NCI-H2196 (cell line): ENCODE results near the gene FMNL2.
A peak's percentile ranks its signal among the peaks of the same experiment; 100 is the strongest.

Source experiments
- DNase-seq: peaks from one replicate; lab custom pipeline; 2025; ENCODE audit not compliant: unreplicated experiment; lab: John Stamatoyannopoulos, UW

FMNL2 gene

DNA sequence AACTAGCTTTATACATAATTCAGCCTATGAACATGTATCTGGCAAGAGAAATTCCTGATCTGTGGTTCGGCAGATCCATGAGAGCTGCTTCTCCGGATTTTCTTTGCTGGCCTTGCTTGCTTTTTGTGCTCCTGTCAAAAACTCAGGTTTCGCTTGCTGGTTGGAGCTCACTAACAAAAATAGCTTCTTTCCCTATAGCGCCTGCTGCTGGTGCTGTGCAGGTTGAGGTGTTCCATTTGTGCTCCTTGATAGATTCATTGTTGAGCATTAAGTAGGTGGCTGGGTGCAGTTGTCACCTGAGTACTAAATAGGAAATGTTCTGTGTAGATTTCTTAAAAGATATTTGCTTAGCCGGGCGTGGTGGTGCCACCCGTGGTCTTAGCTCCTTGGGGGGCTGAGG, 234.2 kb downstream of the FMNL2 start:
- no peak for DNase-seq

DNA sequence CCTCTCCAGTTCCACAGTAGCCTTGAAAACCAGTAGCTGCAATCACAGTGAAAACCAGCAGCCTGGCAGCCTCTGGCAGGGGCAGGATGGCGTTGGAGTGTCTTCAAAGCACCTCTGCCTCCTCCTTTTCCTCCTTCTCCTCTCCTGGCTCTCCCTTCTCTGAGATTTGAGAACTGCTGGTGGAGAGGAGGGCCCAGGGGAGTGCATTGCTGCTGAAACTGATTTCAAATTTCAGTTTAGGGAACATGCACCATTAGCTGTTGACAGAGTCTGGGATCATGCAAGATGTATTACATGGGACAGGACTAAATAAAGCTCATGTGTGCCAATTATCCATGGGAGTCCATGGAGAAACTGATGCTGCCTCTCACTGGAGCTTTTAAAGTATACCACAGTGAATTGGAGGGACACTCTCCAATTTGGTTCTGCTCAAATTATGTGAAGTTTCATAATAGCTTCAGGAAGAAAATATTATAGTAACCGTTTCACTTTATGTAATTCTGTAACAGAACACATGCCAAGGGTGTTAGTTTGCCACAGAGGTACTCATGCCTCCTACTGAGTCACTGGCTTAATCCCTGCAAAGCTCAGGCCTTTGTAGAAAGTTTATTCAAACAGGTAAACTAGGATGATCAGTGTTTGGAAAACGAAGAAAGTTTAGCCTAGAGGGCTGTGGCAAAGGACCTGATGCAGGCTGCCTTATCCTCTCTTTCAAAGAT, 236.2 kb downstream of the FMNL2 start:
- no peak for DNase-seq

DNA sequence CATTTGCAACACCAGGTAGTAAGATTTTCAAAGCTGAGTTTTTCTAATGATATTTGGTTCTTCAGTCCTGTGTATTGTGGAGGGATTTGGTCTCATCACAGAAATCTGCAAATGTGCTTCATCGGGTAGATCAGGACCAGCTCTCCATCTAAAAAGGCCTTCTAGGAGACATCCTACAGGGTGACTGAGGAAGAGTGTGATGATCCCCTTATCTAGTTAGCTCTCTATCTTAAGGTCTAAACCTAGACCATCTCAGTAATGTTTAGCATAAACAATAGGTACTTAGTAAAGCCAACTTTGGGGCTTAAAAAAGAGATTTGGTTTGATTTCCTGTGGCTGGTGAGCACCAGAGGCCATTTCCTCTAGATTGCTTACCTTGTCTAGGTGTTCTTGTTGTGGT, 237.1 kb downstream of the FMNL2 start:
- no peak for DNase-seq

DNA sequence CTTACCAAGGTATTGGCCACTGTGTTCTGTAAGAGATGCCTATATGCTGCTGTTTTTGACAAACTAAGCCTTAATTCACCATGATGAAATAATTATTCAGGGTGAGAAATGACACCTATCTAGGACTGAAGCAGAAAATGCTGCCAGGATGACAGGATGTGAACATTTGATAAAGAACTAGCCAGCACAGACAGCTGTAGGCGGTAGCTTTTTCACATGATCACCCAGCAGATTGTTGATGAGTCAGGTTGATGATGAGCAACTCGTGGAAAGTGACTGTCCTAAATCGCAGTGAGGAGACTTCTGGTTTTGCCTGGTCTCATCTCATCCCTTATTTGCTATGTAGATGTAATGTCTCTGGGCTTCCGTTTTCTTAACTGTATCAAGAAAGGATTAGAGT, 238.2 kb downstream of the FMNL2 start:
- DNase-seq = no peak

DNA sequence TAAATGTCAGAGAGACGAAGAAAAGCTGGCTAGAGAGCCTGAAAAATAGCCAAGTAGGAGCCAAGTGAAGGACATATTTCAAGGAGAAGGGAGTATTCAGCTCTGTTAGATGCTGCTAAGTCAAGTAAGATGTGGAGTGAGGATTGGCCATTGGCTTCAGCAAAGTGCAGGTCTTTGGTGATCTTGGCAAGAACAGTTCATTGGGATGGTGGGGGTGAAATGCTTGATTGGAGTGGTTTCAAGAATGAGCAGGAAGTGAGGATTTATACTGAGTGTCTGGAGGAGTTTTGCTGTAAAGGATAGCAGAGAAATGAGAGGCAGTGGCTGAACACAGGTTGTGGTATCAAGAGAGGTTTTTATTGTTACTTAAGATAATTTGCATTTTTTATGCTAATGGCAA, 242.6 kb downstream of the FMNL2 start:
- no peak for DNase-seq

DNA sequence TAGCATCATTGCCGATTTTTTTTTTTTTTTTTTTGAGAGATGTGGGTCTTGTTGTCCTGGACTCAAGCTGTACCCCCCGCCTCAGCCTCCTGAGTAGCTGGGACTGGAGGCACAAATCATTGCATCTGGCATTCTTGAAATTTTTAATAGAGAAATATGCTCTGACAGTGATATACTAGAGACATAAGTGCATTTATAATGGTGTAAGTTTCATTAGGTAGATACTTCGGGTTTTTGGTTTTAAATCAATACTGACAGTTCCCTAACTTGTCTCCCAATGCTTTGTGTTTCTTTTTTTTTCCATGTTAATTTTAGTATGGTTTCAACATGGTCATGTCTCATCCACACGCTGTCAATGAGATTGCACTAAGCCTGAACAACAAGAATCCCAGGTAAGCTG, 243.6 kb downstream of the FMNL2 start:
- DNase-seq = no peak

DNA sequence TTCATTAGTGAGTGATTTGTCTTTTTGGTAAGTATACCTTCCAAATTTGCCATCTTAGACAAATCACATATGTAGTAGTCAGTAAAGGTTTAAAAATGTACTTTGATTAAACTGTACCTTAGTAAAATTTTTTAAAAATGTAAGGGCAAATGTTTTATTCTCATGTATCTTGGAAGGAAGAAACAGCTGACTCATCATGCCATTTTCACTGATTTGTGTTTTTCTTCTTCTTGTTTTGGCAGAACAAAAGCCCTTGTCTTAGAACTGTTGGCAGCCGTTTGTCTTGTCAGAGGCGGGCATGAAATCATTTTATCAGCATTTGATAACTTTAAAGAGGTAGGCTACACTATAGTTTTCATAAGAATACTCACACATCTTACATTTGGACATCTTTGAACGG, 245.7 kb downstream of the FMNL2 start:
- DNase-seq = no peak

DNA sequence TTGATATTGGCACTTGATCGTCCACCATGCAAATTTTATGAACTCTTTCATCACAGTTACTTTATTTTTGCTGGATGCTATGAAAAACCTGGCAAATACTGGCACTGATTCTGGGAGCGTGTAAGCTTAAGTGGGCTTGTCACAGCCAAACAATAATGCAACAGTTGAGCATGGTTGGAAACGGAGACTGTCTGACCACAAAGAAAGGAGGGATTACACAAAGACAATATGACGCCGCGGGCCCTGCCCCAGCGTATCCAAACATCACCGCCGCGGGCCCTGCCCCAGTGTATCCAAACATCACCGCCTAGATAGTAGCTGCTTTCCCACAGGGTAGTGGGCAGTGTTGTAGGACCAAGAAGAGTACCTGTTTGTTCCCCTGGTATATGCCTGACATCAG, 246.4 kb downstream of the FMNL2 start:
- DNase-seq = no peak

DNA sequence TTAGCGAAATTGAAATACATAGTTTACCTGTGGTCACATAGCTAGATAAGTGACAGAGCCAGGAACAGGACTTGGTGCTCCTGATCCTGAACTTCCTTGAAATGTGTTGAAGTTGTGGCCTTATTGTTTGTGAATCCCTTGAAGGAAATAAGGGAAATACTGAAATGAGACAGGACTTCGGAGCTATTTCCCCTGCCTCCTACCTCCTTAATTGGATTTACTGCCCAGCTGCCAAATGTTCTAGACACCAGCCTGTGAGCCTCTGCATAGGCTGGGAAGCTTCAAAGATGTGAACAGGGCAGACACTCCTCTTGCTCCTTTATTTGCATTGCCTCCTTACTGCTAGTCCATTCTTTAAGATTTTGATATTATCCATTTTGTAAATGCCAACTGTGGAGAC, 247.1 kb downstream of the FMNL2 start:
- no peak for DNase-seq

DNA sequence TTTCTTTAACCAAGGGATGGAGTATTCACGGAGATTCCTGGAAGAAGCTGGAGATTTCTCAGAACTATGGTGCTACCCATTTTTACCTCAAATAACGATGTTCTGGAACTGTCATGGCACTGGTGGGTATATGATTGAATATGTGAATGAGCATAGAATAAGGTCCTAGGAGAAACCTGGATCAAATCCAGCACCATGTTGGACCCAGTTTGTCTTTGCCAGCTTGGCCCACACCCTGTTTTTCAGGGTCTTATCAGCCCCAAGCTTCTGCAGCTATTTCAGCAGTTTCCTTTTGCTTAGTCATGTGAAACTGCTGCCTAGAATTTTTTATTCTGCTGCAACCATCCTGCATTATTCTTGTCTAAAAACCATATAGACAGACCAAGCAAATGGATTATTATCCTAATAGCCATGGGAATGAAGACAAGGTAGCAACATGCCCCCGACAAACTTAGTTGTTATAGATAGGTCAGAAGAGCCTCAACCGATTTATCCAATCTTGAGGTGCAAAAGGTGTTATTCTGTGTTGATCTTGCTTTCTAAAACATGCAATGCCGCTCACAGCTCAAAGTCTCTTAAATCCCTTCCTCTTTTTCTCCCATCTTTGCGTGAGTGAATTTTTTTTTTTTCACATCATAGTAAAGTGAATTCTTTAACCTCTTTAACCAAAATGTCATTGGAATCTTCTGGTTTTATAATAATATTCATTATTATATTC, 248.7 kb downstream of the FMNL2 start:
- DNase-seq = no peak

DNA sequence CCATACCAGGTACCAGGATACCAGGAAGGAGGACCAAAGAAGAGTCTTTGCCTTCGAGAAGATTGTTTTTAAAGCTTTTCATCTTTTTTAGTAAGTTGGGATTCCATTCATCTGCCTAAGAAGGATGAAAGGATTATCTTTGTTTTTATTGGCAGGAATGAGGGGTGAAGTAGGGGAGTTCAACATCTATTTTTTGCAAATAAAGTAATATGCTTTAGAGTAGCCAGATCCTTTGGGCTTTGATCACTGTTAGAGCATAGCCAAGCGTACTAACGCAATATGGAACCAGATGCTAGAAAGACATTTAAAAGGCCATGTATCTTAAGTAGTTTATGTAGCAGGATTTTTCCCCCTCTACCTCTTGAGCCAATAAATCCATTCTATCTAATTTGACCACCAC, 249.3 kb downstream of the FMNL2 start:
- DNase-seq = no peak

DNA sequence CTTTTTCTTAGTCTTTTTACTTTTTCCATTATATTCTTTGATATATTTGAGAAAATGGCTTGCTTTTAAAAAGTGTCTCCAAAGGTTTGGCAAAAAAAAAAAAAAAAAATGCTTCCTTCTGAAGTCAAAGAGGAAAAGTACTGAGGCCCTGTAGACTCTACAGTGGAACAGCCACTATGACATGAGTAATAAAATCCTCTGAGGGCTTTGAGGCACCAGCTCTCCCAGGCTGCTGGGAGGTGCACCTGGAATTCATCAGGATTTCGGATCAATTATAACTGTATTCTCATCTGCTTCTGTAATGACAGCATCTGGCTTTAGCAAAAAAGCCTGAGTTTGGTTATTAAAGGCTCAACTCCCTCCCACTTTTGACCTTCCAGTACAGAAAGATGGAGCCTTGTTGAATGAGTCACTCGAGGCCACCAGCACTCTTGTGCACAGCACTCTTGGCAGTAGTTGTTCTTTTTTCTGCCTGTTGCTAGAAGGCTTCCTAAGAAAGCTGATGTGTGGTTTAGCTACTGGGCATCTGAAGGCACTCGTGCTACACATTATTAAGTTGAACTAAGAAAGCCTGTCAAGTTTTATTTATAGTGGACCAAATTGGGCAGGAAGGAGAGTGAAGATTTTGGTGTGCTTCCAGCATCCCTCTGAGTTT, 251.0 kb downstream of the FMNL2 start:
- no peak for DNase-seq

DNA sequence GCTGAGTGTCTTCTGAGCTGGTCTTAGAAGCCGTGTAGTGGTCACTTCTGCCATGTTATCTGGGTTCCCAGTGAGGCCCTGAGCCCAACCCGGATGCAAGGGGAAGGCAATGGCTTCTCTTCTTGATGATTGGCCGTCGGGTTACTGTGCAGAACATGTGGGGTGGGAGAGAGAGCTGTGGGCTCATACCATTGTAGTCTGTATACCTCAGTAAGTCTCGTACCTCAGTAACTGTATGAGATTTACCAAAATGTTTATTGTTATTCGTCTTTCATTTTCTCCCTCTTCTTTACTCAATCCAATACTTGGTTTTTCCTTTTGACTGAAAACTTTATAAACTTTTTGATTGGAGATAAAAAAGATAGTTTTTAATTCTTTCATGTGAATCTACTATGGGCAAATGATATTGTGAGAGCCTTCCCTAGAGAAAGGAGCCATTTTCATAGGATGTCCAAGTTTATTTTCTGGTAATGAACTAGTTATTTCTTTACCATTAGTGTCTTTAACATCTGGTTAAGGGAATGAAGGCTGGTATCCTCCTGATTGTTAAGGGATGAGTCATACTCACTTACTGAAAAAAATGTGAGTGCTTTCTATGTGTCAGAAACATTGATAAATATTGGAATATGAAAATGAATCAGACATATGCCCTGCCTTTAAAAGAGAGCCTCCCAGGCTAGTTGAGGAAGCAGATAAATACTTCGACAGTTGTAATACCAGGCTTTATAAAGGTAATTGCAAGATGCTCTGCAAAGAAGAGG, 252.4 kb downstream of the FMNL2 start:
- no peak for DNase-seq

DNA sequence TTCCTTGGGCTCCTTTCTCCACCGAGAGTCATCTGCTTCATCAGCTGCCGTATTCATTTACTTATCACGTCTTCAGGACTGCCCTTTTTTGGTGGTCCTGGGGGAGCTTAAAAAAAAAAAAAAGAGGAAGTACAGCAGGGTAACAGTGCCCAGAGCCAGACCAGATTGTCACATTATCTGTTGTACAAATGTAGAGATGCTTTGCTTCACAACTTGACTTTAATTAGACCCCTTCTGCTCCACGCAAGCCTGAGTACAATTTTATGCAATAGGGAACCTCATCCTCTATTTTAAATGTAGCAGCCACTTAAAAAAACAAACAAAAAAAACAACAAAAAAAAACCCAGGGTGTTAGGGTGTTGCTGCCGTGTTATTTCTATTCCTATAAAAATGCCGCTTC, 254.0 kb downstream of the FMNL2 start:
- no peak for DNase-seq

DNA sequence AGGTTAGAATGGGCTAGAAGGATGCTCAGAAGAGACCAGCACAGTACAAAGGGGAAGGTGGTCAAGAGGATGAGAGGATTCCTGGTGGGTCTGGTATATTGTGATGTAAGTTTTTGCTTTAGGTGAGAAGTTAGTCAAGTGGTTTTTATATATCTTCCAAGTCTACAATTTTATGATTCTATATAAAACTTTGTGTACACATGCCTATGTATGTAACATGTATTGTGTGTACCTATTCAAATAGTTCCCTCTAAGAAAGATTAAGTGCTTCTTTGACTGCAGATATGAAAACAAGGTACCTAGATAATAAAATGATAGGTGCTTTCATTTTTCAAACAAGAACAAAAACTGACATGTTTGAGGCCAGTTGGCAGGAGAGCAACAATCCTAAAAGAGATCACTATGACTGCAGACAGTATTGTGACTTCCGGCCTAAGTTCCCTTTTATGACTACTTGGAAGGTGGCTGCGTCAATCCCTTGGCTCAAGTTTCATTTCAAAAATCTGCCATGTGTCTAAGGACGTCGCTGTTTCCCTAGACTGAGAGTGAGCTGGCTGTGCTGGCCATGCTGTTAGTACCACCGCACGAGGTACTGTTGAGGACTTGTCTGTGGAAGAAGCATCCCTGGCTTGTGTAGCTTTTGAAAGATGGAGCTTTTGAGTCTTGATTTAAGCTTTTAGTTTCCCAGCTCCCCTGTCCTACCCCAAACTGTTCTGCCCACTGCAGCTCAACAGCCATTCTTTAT, 259.2 kb downstream of the FMNL2 start:
- DNase-seq = peak; percentile 9

DNA sequence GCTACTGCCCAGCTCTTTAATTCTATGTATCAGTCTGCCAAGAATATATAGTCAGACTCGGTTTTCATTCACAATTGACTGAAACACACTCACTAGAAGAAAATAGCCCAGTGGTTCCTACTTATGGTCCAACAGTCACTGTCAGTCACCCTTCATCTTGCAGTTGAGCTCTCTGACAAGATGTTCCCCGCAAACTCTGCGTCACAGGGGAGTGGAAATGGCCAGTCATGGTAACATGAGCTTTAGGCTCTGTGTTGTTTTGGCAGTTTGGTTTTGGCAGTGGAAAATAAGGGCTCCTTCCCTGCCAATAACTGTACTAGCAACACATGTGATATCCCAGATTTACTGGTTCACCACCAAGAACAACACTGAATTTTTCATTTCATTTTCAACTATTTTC, 259.8 kb downstream of the FMNL2 start:
- no peak for DNase-seq

DNA sequence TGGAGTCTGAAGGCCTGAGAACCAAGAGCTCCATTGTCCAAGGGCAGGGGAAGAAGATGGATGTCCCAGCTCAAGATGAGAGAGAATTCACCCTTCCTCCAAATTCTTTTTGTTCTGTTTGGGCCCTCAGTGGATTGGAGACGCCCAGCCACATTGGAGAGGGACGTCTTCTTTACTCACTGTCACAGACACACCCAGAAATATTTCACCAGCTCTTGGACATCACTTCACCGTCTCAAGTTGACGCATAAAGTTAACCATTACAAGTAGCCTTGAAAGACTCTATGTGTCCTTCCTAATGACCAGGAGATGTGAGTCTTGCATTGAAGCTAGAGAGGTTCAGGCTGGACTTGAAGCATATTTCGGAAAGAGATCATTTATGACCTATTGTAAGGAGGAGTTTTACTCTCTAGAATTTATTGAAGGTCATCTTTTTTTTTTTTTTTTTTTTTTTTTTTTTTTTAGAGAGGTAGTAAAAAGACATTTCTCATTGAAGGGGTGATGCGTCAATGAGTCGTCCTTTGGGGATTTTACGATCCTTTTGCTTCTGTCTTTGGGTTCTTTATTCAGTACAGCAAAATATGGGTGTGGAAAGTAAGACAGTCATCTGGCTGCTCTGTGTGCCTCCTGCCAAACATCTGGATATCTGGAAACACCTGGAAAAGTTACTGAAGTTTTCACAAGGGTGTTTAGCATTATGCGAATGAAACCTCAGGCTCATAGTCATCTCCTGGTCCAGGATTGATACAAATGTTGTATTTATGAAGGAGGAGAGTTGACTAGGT, 264.2 kb downstream of the FMNL2 start:
- no peak for DNase-seq

DNA sequence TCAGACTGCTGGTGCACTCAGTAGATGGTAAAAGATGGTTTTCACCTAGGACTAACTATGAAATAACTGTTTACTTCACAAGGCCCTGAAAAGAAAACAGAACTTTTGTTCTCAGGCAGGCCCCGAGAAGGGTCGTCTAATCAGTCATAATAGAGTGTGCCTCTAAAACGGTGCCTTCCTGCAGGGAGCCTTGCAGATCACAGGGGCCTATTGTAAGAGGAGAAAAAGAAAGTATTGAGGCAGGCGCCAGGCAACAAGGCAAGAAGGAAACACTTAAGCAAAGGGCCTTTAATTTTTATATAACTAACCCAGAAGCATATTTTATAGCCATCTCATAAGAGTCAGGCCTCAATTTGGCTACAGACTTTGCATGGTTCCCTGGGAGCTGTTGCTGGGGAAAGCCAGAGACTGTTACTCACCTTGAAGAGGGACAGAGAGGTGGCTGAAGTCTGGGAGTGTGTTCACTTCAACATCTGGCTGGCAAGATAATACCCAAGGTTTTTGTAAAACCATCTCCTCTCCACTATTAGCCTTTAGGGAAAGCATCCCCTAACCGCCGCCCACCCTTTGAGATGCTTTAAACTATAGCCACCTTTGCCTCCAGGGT, 265.2 kb downstream of the FMNL2 start:
- no peak for DNase-seq

DNA sequence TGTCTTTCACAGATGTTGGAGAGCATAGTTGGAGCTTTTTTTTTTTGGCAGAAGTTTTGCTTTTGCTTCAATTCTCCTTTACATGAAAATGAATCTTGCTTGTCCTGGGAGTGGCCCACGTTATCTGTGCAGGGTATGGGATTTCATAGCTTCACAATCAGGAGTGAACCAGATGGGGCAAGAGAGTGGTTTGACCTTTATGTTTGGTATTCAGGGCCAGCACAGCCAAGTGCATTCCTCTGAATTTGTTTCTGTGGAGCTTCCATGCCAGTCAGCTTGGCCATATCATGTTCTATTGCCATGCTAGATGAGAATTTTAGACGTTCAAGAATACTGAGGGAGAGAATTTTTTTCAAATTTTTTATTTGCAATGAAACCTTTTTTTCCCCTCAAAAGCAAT, 265.7 kb downstream of the FMNL2 start:
- no peak for DNase-seq

DNA sequence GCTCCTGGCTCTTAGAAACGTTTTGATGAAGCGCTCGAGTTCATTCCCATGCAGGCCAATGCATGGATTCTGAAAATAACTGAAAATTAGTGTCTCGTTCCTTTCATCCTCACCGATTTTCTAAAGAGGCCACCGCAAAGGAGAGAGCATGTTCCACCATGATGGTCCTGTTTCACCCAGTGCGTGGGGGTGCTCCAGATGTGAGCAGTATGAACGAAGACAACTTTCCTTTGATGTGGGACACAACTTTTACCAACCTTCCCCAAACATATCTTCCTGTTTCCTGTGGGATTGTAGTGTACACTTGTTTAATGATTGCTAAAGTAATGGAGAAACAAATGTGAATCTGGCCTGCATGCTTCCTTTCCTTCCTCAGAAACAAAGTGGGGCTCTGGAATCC, 267.8 kb downstream of the FMNL2 start:
- no peak for DNase-seq
